Gastroesophageal sphincter (tissue), 4 donors: Measurements from ENCODE around the gene ADAMTS3. TPM values are rescaled to one million over a fixed set of nuclear protein-coding genes. Genes with fewer than 3 reads are reported as not detected.

Source experiments
- ATAC-seq: fragments of 150-250 bp; one replicate; pipeline ENCODE4 v1.9.1; 2016; ENCODE audit warnings: mild to moderate bottlenecking, moderate library complexity
- H3K27ac ChIP-seq, 4 donors: fragments of 200-600 bp; sonication (generic) in 3 of 4; 1 replicate in 3 of 4; 2 replicates in 1 of 4; pipeline ENCODE4 v1.5.1; 2016 to 2019
- H3K27me3 ChIP-seq: fragments of 200-600 bp; sonication (generic); one replicate; pipeline ENCODE4 v1.5.1; 2019
- H3K36me3 ChIP-seq, 2 donors: fragments of 200-600 bp; sonication (generic); one replicate each; pipeline ENCODE4 v1.5.1; 2019; ENCODE audit warnings: control low read depth in 1 of 2
- H3K4me1 ChIP-seq, 3 donors: fragments of 200-600 bp; sonication (generic); 1 replicate in 2 of 3; 2 replicates in 1 of 3; pipeline ENCODE4 v1.5.1; 2016 to 2019; ENCODE audit warnings: control low read depth in 2 of 3
- H3K4me3 ChIP-seq, 2 donors: fragments of 200-600 bp; sonication (generic); one replicate each; pipeline ENCODE4 v1.5.1; 2019; ENCODE audit warnings: mild to moderate bottlenecking in 1 of 2, moderate library complexity in 1 of 2
- H3K9me3 ChIP-seq, 3 donors: fragments of 200-600 bp; sonication (generic); one replicate each; pipeline ENCODE4 v1.5.1; 2017 to 2019; ENCODE audit warnings: control low read depth in 2 of 3
- EP300 ChIP-seq: sonication (generic); formaldehyde crosslinking; IDR thresholded peaks from one replicate; pipeline ENCODE4 v1.6.1; 2017; ENCODE audit warnings: antibody characterized with exemption, mild to moderate bottlenecking
- POLR2A ChIP-seq, 2 donors: fragments of 450-650 bp; IDR thresholded peaks; one replicate each; pipeline ENCODE4 v1.6.1; 2017; ENCODE audit warnings: antibody characterized with exemption in 2 of 2, mild to moderate bottlenecking in 2 of 2, moderate library complexity in 1 of 2
- POLR2AphosphoS5 ChIP-seq: sonication (generic); formaldehyde crosslinking; IDR thresholded peaks from one replicate; pipeline ENCODE4 v1.6.1; 2017; ENCODE audit warnings: antibody characterized with exemption
- WGBS, 2 donors: methylation state at CpG; one replicate each; pipeline ENCODE4 v1.1.5; 2018; ENCODE audit warnings: low coverage in 1 of 2; 5-methylcytosine and 5-hydroxymethylcytosine counted together
- total RNA-seq, 4 donors: library from RNA; depleted of rRNA; stranded (reverse); fragments of >200 nt; gene quantifications; one replicate each; pipeline ENCODE4 v1.1.0, GENCODE V29; 2016
- TF ChIP-seq, protein P1 (sequence below), 4 experiments: fragments of 200-600 bp in 2 of 4; fragments of 450-650 bp in 2 of 4; sonication (generic) in 1 of 4; IDR thresholded peaks; one replicate each; pipeline ENCODE4 v1.5.1; 2017 to 2019; ENCODE audit warnings: antibody characterized with exemption in 4 of 4, mild to moderate bottlenecking in 2 of 4, moderate library complexity in 2 of 4

Gene ADAMTS3
- total RNA-seq, 4 donors from 2014 or later = 0.31 to 3.0 (median 1.1) TPM

GRCh38 chr4:72341432-72341820 lies 227.6 kb downstream of the ADAMTS3 start:
- H3K27me3 ChIP-seq = no peaks in the 10 kb centered on the region
- H3K27ac ChIP-seq = peak overlapping the region in 1 of 4 donors; percentile 8
- H3K9me3 ChIP-seq = no peaks in the 10 kb centered on the region
- H3K4me3 ChIP-seq = no peak overlapping the region
- H3K4me1 ChIP-seq = peaks cover 0 to 11% (median 0%) of the 10 kb centered on the region in 3 donors
- H3K36me3 ChIP-seq = no peaks in the 10 kb centered on the region
- no peak for ATAC-seq
- TF ChIP-seq EP300 (no peak), POLR2A (IDR thresholded peaks at IDR 0.05) (no peak), POLR2AphosphoS5 (no peak)
- TF ChIP-seq, protein P1, sequence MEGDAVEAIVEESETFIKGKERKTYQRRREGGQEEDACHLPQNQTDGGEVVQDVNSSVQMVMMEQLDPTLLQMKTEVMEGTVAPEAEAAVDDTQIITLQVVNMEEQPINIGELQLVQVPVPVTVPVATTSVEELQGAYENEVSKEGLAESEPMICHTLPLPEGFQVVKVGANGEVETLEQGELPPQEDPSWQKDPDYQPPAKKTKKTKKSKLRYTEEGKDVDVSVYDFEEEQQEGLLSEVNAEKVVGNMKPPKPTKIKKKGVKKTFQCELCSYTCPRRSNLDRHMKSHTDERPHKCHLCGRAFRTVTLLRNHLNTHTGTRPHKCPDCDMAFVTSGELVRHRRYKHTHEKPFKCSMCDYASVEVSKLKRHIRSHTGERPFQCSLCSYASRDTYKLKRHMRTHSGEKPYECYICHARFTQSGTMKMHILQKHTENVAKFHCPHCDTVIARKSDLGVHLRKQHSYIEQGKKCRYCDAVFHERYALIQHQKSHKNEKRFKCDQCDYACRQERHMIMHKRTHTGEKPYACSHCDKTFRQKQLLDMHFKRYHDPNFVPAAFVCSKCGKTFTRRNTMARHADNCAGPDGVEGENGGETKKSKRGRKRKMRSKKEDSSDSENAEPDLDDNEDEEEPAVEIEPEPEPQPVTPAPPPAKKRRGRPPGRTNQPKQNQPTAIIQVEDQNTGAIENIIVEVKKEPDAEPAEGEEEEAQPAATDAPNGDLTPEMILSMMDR (IDR thresholded peaks at IDR 0.05) = no peak
- whole genome bisulfite sequencing, 2 donors = 11 to 36% methylated on average over 2 of the region's 2 CpGs

DNA sequence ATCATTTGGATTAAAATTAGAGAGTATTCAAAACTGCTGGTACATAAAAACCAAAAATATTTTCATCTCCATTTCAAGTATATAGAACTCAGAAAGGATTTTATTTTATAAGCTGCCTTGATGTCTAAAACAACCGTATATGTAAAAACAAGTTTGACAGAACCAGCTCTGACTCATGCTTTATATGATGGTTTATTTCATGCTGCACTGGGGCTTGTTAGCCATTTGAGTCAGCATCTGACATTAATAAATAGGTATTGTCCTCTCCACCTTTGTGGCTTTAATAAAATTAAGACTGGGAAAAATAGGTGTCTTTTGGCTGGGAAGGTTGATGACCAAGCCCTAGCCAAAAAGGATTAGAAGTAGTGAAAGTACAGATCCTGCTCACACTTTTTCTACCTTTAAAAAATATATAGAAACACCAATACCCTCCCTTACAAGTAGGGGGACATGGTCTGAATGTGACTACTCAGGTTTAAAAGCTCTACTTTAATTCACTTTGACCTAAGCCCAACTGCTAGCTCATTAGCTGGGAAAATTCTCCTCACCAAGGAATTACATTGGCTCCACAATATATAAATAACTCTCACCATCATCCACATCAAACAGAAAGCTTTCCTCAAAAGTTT lies 228.1 kb downstream of the ADAMTS3 start:
- no peaks in the 10 kb centered on the region for H3K27me3 ChIP-seq
- H3K4me3 ChIP-seq = no peak overlapping the region
- H3K27ac ChIP-seq = peak overlapping the region in 1 of 4 donors; percentile 8
- no peaks in the 10 kb centered on the region for H3K9me3 ChIP-seq
- TF ChIP-seq EP300 = no peak
- TF ChIP-seq, protein P1 (IDR thresholded peaks at IDR 0.05) = no peak
- no peak for TF ChIP-seq POLR2AphosphoS5
- TF ChIP-seq POLR2A (IDR thresholded peaks at IDR 0.05) = no peak
- WGBS, 2 donors = 17 to 33% methylated on average over 1 of the region's 1 CpG
- H3K4me1 ChIP-seq = peaks cover 0 to 11% (median 0%) of the 10 kb centered on the region in 3 donors
- no peak for ATAC-seq
- H3K36me3 ChIP-seq = no peaks in the 10 kb centered on the region

- TF ChIP-seq POLR2AphosphoS5 = peak; percentile 9
- no peak for TF ChIP-seq EP300
- WGBS, 2 donors = 71 to 89% methylated on average over 1 of the region's 1 CpG
- peak; percentile 55 for ATAC-seq
- Histone ChIP-seq H3K27ac (no peak overlapping the region), H3K27me3 (no peaks in the 10 kb centered on the region), H3K36me3 (no peaks in the 10 kb centered on the region), H3K4me1 (peaks cover 0 to 11% (median 0%) of the 10 kb centered on the region in 3 donors), H3K9me3 (no peaks in the 10 kb centered on the region), H3K4me3 (no peak overlapping the region)
Observed at GRCh38 chr4:72338060-72338459, 231.0 kb downstream of the ADAMTS3 start.

DNA sequence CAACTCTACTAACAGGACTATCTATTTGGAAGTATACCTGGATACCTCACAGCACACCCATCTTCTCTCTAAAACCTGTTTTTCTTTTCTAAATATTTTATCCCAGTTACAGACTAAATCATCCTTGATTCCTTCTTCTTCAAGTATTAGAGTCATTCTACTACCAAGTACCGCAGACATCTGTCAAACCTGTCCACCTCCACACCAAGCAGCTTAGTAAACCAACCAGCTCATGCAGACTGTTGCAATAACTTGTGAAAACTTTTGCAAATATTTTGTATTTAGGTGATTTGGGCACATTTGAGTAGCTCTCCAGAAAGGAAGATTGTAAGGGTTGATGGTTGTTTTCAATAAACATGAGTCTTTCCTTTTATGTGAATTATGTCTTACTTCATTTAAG lies 238.6 kb downstream of the ADAMTS3 start:
- no peak for TF ChIP-seq POLR2A (IDR thresholded peaks at IDR 0.05)
- no peak for TF ChIP-seq EP300
- TF ChIP-seq, protein P1 (IDR thresholded peaks at IDR 0.05) = no peak

GRCh38 chr4:72326692-72327632 lies 242.1 kb downstream of the ADAMTS3 start:
- 46 to 48% methylated on average over 2 of the region's 2 CpGs for WGBS, 2 donors
- H3K4me3 ChIP-seq = no peak overlapping the region
- no peaks in the 10 kb centered on the region for H3K4me1 ChIP-seq
- no peaks in the 10 kb centered on the region for H3K36me3 ChIP-seq
- H3K27ac ChIP-seq = no peak overlapping the region
- no peak for ATAC-seq
- H3K9me3 ChIP-seq = no peaks in the 10 kb centered on the region
- no peak for TF ChIP-seq POLR2AphosphoS5
- TF ChIP-seq, protein P1 (IDR thresholded peaks at IDR 0.05) = peak; percentile 27 to 59 (median 43)
- no peaks in the 10 kb centered on the region for H3K27me3 ChIP-seq

More for the DNA sequence above, 238.6 kb downstream of the ADAMTS3 start:
- no peaks in the 10 kb centered on the region for H3K27me3 ChIP-seq
- ATAC-seq = no peak
- H3K4me1 ChIP-seq = no peaks in the 10 kb centered on the region
- no peak overlapping the region for H3K4me3 ChIP-seq
- H3K27ac ChIP-seq = no peak overlapping the region
- H3K36me3 ChIP-seq = no peaks in the 10 kb centered on the region
- H3K9me3 ChIP-seq = no peaks in the 10 kb centered on the region
- 94 to 100% methylated on average over 1 of the region's 1 CpG for WGBS, 2 donors
